Neural cell (in vitro differentiated cells): ENCODE data around the gene PDE10A. TPM values are rescaled to one million over a fixed set of nuclear protein-coding genes. Genes with fewer than 3 reads are reported as not detected.

Experiments
- H2AFZ ChIP-seq: fragments of 200-600, 300-800 bp; sonication (generic), shearing (Covaris generic); 2 replicates; pipeline ENCODE4 v1.6.0; 2014; ENCODE audit warnings: low read depth, mild to moderate bottlenecking, antibody characterized with exemption, low read length, moderate library complexity
- H3F3A ChIP-seq: fragments of 200-600 bp; shearing (Covaris generic); 2 replicates; pipeline ENCODE4 v1.6.1; 2016; ENCODE audit warnings: mild to moderate bottlenecking, moderate library complexity, mixed read lengths, antibody characterized with exemption, low read length; ENCODE audit not compliant: insufficient read depth, poor library complexity, severe bottlenecking
- H3K27ac ChIP-seq: fragments of 200-600, 300-800 bp; sonication (generic), shearing (Covaris generic); 2 replicates; pipeline ENCODE4 v1.5.1; 2014; ENCODE audit warnings: mild to moderate bottlenecking, low read length, moderate library complexity
- H3K27me3 ChIP-seq: fragments of 300-800, 200-600 bp; sonication (generic), shearing (Covaris generic); 2 replicates; pipeline ENCODE4 v1.6.0; 2014; ENCODE audit warnings: mild to moderate bottlenecking, low read depth, low read length, moderate library complexity; ENCODE audit not compliant: insufficient read depth
- H3K36me3 ChIP-seq: fragments of 300-800, 200-600 bp; sonication (generic), shearing (Covaris generic); 2 replicates; pipeline ENCODE4 v1.5.1; 2014; ENCODE audit warnings: mild to moderate bottlenecking, antibody characterized with exemption, low read length, moderate library complexity; ENCODE audit not compliant: insufficient read depth
- H3K4me2 ChIP-seq: fragments of 300-800, 200-600 bp; sonication (generic), shearing (Covaris generic); 2 replicates; pipeline ENCODE4 v1.6.0; 2014; ENCODE audit warnings: mild to moderate bottlenecking, low read length
- H3K4me3 ChIP-seq: fragments of 300-800, 200-600 bp; sonication (generic), shearing (Covaris generic); 2 replicates; pipeline ENCODE4 v1.5.1; 2014; ENCODE audit warnings: mild to moderate bottlenecking, low read length, moderate library complexity
- H3K79me2 ChIP-seq: fragments of 200-600 bp; shearing (Covaris generic); replicated peaks from 2 replicates; pipeline ENCODE4 v1.6.0; 2014; ENCODE audit warnings: mild to moderate bottlenecking, low read length, moderate library complexity; ENCODE audit not compliant: insufficient read depth
- H3K9ac ChIP-seq: fragments of 300-800, 200-600 bp; sonication (generic), shearing (Covaris generic); 2 replicates; pipeline ENCODE4 v1.6.1; 2016; ENCODE audit warnings: mild to moderate bottlenecking, low read length, mixed read lengths
- H3K9me2 ChIP-seq: fragments of 200-600 bp; shearing (Covaris generic); 2 replicates; pipeline ENCODE4 v1.6.1; 2016; ENCODE audit warnings: mild to moderate bottlenecking, low read length, mixed read lengths; ENCODE audit not compliant: insufficient read depth
- H3K9me3 ChIP-seq: fragments of 200-600, 300-800 bp; sonication (generic), shearing (Covaris generic); 2 replicates; pipeline ENCODE4 v1.6.1; 2016; ENCODE audit warnings: mild to moderate bottlenecking, mixed run types, low read length, moderate library complexity, mixed read lengths
- H4K20me1 ChIP-seq: fragments of 200-600 bp; shearing (Covaris generic); 2 replicates; pipeline ENCODE4 v1.6.1; 2016; ENCODE audit warnings: mild to moderate bottlenecking, mixed run types; ENCODE audit not compliant: insufficient read depth
- EP300 ChIP-seq: fragments of 450-650 bp; conservative IDR thresholded peaks from 2 replicates; pipeline ENCODE4 v1.6.1; 2014; ENCODE audit warnings: antibody characterized with exemption, mild to moderate bottlenecking, moderate library complexity; ENCODE audit not compliant: poor library complexity, severe bottlenecking
- EZH2 ChIP-seq: fragments of 200-600, 300-800 bp; shearing (Covaris generic), sonication (generic); IDR thresholded peaks from 2 replicates; pipeline ENCODE4 v1.6.1; 2014; ENCODE audit warnings: antibody characterized with exemption, low read length, borderline replicate concordance, mild to moderate bottlenecking; ENCODE audit not compliant: insufficient read depth, poor library complexity, severe bottlenecking
- MXI1 ChIP-seq: fragments of 450-650 bp; conservative IDR thresholded peaks from 2 replicates; pipeline ENCODE4 v1.6.1; 2014; ENCODE audit warnings: antibody characterized with exemption, mild to moderate bottlenecking; ENCODE audit not compliant: poor library complexity, severe bottlenecking
- POLR2AphosphoS5 ChIP-seq: IDR thresholded peaks from 2 replicates; pipeline ENCODE4 v1.6.1; 2012
- RAD21 ChIP-seq: fragments of 450-650 bp; conservative IDR thresholded peaks from 2 replicates; pipeline ENCODE4 v1.6.1; 2014; ENCODE audit warnings: antibody characterized with exemption, mild to moderate bottlenecking, moderate library complexity
- SMC3 ChIP-seq: fragments of 450-650 bp; conservative IDR thresholded peaks from 2 replicates; pipeline ENCODE4 v1.6.1; 2014; ENCODE audit warnings: antibody characterized with exemption, mild to moderate bottlenecking, moderate library complexity; ENCODE audit not compliant: poor library complexity
- TAF1 ChIP-seq: IDR thresholded peaks from 2 replicates; pipeline ENCODE4 v1.6.1; 2012; ENCODE audit warnings: low read depth
- polyA plus RNA-seq: library from polyadenylated mRNA; depleted of rRNA; stranded (reverse); fragments of >200 nt; gene quantifications from 2 replicates; pipeline ENCODE4 v1.2.3, GENCODE V29; 2014
- TF ChIP-seq, protein P1 (sequence below): IDR thresholded peaks from 2 replicates; pipeline ENCODE4 v1.6.1; 2012; ENCODE audit warnings: borderline replicate concordance
- TF ChIP-seq, protein P2 (sequence below): fragments of 450-650 bp; IDR thresholded peaks from 2 replicates; pipeline ENCODE4 v1.5.1; 2014; ENCODE audit warnings: antibody characterized with exemption, mild to moderate bottlenecking, moderate library complexity; ENCODE audit not compliant: poor library complexity, severe bottlenecking

The PDE10A gene
- polyA plus RNA-seq, 1 donor from 2014 or later: 52.4 TPM

DNA sequence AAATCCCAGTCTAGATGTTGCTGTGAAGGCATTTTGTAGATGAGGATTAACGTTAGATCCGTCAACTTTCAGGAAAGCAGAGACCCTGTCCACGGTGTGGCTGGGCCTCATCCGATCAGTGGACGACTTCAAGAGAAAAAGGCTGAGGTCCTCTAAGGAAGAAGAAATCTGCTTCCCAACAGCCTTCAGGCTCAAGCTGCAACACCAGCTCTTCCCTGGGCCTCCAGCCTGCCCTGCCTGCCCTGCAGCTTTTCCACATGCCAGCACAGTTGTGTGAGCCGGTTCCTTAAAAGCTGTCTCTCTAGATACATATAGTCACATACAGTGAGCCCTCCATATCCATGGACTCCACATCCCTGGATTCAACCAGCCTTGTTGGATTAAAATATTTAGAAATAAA is 14.1 kb upstream of the PDE10A start:
- Histone ChIP-seq H3K9me3 (no peaks in the 10 kb centered on the region), H2AFZ (no peak overlapping the region), H3K27ac (no peak overlapping the region)

DNA sequence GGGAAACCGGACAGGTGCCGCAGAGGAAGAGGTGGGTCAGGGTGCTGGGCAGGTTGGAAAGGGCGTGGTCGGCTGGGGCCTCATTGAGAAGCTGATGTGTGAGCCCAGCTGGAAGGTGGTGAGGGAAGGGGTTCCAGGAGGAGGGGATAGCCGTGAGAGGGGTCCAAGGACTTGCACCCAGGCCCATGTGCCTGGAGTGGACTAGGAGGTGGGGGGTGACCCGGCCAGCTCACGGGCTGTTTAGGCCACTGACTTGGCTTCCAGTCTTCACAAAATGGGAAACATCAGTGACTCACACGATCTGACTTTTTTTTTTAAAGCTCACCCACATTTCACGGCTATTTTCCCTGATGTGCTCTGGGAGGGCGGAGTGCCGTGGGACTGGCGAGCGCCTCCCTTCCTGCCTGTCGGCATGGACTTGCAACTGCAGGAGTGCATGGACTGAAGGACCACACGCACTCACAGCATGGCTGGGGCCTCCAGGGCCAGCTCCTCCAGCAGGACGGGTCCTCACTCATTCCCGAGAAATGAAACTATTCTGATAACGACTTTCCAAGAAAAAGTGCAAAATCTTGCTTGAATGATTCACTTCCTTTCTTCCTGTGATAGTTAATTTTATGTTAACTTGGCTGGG is 13.5 kb upstream of the PDE10A start:
- Histone ChIP-seq H3K27me3 (no peaks in the 10 kb centered on the region), H3K79me2 (no peaks in the 10 kb centered on the region), H3K36me3 (no peaks in the 10 kb centered on the region), H2AFZ (no peak overlapping the region), H3K9ac (no peak overlapping the region), H3F3A (no peaks in the 10 kb centered on the region), H3K9me3 (no peaks in the 10 kb centered on the region), H3K4me3 (no peak overlapping the region), H3K4me2 (no peak overlapping the region), H3K9me2 (no peaks in the 10 kb centered on the region), H4K20me1 (no peaks in the 10 kb centered on the region), H3K27ac (no peak overlapping the region)
- TF ChIP-seq RAD21: no peak
- TF ChIP-seq, protein P1, sequence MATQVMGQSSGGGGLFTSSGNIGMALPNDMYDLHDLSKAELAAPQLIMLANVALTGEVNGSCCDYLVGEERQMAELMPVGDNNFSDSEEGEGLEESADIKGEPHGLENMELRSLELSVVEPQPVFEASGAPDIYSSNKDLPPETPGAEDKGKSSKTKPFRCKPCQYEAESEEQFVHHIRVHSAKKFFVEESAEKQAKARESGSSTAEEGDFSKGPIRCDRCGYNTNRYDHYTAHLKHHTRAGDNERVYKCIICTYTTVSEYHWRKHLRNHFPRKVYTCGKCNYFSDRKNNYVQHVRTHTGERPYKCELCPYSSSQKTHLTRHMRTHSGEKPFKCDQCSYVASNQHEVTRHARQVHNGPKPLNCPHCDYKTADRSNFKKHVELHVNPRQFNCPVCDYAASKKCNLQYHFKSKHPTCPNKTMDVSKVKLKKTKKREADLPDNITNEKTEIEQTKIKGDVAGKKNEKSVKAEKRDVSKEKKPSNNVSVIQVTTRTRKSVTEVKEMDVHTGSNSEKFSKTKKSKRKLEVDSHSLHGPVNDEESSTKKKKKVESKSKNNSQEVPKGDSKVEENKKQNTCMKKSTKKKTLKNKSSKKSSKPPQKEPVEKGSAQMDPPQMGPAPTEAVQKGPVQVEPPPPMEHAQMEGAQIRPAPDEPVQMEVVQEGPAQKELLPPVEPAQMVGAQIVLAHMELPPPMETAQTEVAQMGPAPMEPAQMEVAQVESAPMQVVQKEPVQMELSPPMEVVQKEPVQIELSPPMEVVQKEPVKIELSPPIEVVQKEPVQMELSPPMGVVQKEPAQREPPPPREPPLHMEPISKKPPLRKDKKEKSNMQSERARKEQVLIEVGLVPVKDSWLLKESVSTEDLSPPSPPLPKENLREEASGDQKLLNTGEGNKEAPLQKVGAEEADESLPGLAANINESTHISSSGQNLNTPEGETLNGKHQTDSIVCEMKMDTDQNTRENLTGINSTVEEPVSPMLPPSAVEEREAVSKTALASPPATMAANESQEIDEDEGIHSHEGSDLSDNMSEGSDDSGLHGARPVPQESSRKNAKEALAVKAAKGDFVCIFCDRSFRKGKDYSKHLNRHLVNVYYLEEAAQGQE: no peak
- no peak for TF ChIP-seq EP300
- TF ChIP-seq MXI1: no peak
- TF ChIP-seq SMC3: no peak
- no peak for TF ChIP-seq EZH2
- TF ChIP-seq TAF1: no peak
- TF ChIP-seq, protein P2, sequence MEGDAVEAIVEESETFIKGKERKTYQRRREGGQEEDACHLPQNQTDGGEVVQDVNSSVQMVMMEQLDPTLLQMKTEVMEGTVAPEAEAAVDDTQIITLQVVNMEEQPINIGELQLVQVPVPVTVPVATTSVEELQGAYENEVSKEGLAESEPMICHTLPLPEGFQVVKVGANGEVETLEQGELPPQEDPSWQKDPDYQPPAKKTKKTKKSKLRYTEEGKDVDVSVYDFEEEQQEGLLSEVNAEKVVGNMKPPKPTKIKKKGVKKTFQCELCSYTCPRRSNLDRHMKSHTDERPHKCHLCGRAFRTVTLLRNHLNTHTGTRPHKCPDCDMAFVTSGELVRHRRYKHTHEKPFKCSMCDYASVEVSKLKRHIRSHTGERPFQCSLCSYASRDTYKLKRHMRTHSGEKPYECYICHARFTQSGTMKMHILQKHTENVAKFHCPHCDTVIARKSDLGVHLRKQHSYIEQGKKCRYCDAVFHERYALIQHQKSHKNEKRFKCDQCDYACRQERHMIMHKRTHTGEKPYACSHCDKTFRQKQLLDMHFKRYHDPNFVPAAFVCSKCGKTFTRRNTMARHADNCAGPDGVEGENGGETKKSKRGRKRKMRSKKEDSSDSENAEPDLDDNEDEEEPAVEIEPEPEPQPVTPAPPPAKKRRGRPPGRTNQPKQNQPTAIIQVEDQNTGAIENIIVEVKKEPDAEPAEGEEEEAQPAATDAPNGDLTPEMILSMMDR: no peak
- no peak for TF ChIP-seq POLR2AphosphoS5

More for the DNA sequence above, 14.1 kb upstream of the PDE10A start:
- Histone ChIP-seq H3K9me2 (no peaks in the 10 kb centered on the region), H3K27me3 (no peaks in the 10 kb centered on the region), H3K4me2 (no peak overlapping the region), H3K79me2 (no peaks in the 10 kb centered on the region), H3K36me3 (no peaks in the 10 kb centered on the region), H3K9ac (no peak overlapping the region), H3K4me3 (no peak overlapping the region), H4K20me1 (no peaks in the 10 kb centered on the region), H3F3A (no peaks in the 10 kb centered on the region)
- TF ChIP-seq RAD21: no peak

DNA sequence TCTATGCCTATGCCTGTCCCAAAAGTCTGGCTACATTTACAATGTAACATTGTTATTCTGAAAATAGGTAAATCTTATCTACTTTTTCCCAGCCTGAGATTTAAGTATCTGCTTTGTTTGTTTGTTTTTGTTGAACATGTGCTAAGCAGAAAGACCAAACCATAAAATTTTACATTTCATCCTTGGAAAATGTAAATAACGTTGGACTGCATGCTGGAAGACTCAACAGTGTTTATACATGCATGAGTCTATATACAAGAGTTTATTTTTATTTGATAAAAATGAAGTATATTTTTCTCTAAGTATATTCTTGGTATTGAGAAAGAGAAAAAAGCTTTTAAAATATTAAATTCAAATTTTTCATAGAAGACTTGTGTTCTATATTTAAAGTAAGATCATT is 12.1 kb upstream of the PDE10A start:
- Histone ChIP-seq H3K4me3 (no peak overlapping the region), H3K4me2 (no peak overlapping the region)
- TF ChIP-seq, protein P1: no peak
- TF ChIP-seq SMC3 (no peak), EP300 (no peak)

More for the DNA sequence above, 12.1 kb upstream of the PDE10A start:
- H2AFZ ChIP-seq: no peak overlapping the region
- H3K79me2 ChIP-seq: no peaks in the 10 kb centered on the region
- H3F3A ChIP-seq: no peaks in the 10 kb centered on the region
- no peak overlapping the region for H3K9ac ChIP-seq
- H3K27me3 ChIP-seq: no peaks in the 10 kb centered on the region
- H3K27ac ChIP-seq: no peak overlapping the region
- H4K20me1 ChIP-seq: no peaks in the 10 kb centered on the region
- H3K9me2 ChIP-seq: no peaks in the 10 kb centered on the region
- no peaks in the 10 kb centered on the region for H3K36me3 ChIP-seq
- no peaks in the 10 kb centered on the region for H3K9me3 ChIP-seq
